Omental fat pad (tissue), 4 donors: Measurements from ENCODE around the gene FGD6. TPM values are rescaled to one million over a fixed set of nuclear protein-coding genes. Genes with fewer than 3 reads are reported as not detected.
"Not testable (repeated sequence)": the region's sequence is repeated elsewhere in the genome, so short reads cannot be mapped to it uniquely, and the experiment has no call there.

Experiments used
- ATAC-seq: fragments of 150-250 bp; one replicate; pipeline ENCODE4 v1.9.1; 2016; ENCODE audit warnings: mild to moderate bottlenecking, moderate library complexity; ENCODE audit not compliant: low FRiP score
- DNase-seq: peaks from one replicate; pipeline ENCODE4 v3.0.0-alpha.2; 2019; ENCODE audit warnings: low spot score
- total RNA-seq, 4 donors: library from RNA; depleted of rRNA; stranded (reverse); fragments of >200 nt; gene quantifications; one replicate each; pipeline ENCODE4 v1.1.0, GENCODE V29; 2016
- TF ChIP-seq, protein P1 (sequence below), 3 donors: fragments of 450-650 bp; IDR thresholded peaks; one replicate each; pipeline ENCODE4 v1.5.1; 2016 to 2017; ENCODE audit warnings: antibody characterized with exemption in 3 of 3, mild to moderate bottlenecking in 3 of 3, moderate library complexity in 2 of 3

FGD6 gene
- total RNA-seq, 4 donors from 2014 or later: 6.6 to 9.6 (median 7.4) TPM

DNA sequence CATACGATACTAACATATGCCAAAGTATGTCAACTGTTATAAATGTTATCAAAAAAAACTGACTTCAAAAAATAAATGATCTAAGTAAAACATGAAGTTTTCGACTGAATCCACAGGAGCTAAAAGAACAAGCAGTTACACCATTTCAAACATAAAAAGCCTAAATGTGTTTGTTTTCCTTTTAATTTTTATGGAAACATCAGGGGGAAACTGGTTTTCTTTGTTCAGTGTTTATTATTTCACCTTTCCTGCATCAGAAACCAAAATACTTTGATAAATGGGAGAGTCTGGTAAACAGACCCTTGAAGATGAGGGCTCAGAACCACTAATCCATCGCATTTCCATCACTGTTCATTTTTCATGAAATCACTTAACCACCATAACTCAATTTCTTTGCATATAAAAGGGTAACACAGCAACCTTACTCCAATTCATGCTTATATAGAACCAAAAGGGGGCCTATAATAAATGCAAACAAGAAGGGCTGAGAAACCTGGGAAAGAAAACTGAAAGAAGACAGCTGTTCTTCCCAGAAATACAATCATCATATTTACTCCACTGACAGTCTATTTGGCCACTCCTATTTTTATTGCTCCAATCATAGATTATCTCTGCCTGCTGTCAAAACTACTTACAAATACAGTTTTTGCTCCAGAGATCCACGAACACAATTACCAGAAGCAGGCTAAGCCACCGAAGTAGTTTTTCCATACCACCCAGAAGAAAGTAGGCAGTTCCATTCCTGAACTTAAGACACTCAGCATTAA lies 17.0 kb downstream of the FGD6 start:
- no peak for DNase-seq
- ATAC-seq: no peak
- TF ChIP-seq, protein P1, sequence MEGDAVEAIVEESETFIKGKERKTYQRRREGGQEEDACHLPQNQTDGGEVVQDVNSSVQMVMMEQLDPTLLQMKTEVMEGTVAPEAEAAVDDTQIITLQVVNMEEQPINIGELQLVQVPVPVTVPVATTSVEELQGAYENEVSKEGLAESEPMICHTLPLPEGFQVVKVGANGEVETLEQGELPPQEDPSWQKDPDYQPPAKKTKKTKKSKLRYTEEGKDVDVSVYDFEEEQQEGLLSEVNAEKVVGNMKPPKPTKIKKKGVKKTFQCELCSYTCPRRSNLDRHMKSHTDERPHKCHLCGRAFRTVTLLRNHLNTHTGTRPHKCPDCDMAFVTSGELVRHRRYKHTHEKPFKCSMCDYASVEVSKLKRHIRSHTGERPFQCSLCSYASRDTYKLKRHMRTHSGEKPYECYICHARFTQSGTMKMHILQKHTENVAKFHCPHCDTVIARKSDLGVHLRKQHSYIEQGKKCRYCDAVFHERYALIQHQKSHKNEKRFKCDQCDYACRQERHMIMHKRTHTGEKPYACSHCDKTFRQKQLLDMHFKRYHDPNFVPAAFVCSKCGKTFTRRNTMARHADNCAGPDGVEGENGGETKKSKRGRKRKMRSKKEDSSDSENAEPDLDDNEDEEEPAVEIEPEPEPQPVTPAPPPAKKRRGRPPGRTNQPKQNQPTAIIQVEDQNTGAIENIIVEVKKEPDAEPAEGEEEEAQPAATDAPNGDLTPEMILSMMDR (IDR thresholded peaks at IDR 0.05): no peak

DNA sequence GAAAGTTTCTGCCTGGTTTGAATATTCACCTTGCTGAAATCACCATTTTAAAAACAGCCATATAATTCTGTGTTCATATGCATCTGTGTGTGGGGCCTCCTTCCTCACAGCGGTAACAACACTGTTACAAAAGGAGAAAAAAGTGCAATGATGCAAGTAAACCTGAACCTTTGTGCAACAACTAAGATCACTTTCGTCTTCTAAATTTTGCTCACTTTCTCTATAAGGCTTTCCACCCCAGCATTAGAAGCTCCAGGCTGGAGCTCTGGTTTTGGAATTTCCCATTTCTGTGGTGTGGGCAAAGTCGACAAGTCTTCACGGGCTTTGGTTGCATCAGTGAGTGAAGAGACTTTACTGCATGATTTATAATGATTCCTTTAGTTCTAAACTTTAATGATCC lies 18.4 kb downstream of the FGD6 start:
- DNase-seq: no peak
- ATAC-seq: no peak
- TF ChIP-seq, protein P1 (IDR thresholded peaks at IDR 0.05): no peak

DNA sequence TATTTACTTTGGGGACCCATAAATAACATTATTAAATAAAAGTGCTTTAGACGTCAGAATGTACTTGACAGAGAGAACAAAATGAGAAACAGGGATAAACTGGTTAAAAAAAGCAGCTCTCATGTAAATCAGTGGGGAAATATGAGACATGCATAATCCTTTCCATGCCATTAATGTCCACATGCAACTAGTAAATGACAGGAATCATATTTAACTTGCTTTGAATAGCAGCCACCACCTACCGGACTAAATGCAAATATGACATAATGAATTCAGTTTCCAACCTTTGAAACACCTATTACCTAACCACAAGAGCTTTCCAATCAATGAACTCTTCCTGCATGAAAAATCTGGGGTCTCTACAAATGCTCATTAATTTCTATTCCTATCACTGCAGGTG lies 19.6 kb downstream of the FGD6 start:
- ATAC-seq (no peak), DNase-seq (no peak)
- TF ChIP-seq, protein P1 (IDR thresholded peaks at IDR 0.05): no peak

DNA sequence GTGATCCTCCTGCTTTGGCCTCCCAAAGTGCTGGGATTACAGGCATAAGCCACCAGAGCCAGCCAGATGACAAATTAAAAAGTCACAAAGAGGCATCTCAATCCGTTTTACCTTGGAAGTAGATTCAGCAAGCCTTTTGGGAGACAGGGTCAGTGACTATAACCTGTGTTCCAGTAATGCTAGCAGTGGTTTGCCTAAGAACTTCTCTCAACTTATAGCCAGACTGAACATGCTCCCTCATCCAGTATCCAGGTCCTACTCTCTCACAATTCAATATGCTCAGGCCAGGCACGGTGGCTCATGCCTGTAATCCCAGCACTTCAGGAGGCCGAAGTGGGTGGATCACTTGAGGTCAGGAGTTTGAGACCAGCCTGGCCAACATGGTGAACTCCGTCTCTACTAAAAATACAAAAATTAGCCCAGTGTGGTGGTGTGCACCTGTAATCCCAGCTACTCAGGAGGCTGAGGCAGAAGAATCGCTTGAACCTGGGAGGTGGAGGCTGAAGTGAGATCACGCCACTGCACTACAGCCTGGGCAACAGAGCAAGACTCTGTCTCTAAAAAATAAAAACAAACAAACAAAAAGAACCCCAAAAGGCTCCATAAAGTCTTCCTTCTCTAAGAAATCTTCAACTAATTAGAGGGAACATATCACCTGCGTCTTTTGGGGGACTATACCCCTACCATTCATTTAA lies 20.2 kb downstream of the FGD6 start:
- not testable (repeated sequence) for ATAC-seq

DNA sequence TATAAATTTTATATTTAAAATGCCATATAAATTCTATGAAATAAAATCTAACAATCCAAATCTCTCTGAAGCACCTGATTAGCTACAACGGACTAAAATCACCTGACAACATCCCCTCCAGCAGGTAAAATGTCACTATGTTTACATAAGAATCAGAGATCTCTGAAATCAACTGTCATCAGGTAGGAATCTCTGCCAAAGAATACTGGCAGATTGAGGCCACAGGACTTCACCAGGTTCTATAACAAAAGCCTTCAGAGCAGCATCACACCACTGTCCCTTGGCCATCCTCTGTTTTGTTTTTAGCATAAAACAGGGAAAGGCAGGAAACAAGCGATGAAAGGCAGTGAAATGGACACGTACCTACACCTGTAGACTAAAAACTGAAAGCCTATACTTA lies 22.1 kb downstream of the FGD6 start:
- ATAC-seq: no peak

More for the DNA sequence above, 20.2 kb downstream of the FGD6 start:
- DNase-seq: not testable (repeated sequence)

DNA sequence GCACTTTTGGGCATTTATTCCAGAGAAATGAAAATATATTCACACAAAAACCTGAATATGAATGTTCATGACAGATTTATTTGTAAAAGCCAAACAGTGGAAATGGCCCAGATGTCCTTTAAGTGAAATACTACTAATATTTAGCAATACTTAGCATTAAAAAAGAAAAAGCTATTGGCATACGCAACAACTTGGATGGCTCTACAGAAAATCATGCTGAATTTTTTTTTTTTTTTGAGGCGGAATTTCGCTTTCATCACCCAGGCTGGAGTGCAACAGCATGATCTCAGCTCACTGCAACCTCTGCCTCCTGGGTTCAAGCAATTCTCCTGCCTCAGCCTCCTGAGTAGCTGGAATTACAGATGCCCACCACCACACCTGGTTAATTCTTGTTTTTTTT lies 24.1 kb downstream of the FGD6 start:
- TF ChIP-seq, protein P1 (IDR thresholded peaks at IDR 0.05): no peak
- DNase-seq: no peak
- no peak for ATAC-seq

More for the DNA sequence above, 22.1 kb downstream of the FGD6 start:
- no peak for DNase-seq
- TF ChIP-seq, protein P1 (IDR thresholded peaks at IDR 0.05): no peak

DNA sequence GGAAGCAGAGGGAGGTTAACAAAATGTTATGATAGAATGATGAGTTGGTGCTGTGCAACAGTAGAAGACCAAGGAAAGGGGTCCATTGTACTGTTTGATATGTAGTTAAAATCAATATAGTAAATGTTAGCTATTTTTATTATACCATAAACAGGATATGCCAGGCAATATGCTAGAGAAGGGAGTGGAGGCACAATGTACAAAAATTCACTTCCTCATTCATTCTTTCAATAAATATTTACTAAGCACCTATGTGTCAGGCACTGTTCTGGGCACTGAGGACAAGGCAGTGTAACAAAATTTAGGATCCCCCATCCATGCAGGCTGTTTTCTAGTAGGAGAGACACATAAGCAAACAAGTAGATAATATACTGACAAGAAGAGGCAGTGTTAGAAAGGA lies 25.0 kb downstream of the FGD6 start:
- TF ChIP-seq, protein P1 (IDR thresholded peaks at IDR 0.05): no peak
- no peak for ATAC-seq
- no peak for DNase-seq
